ENCODE data around the gene LRRK2. TPM values are rescaled to one million over a fixed set of nuclear protein-coding genes. Genes with fewer than 3 reads are reported as not detected.
"Not testable (repeated sequence)": the region's sequence is repeated elsewhere in the genome, so short reads cannot be mapped to it uniquely, and the experiment has no call there.

Gene LRRK2
- polyA plus RNA-seq, 4 donors, result 20.5 to 45.1 (median 40.5) TPM

DNA sequence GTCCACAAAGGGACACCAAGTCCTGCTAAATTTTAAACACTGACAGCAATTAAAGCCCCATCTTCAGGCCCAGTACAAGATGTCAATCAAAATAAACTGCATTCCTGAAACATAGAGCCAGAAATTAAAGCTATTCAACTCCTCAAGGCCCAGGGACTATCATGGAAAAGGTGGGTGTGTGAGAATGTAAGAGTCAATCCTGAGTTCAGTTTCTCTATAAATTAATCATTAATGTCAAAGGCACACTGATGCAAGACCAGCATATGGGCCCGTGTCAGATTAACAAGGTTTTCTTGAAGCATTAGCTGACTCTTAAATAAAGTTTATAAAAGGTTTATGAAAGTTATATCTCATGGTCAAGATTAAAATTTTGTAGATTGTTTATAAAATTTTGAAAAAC is 13.6 kb upstream of the LRRK2 start:
- not testable (repeated sequence) for DNase-seq (ENCODE audit: low read depth in 4 of 4, low spot score in 3 of 4)

DNA sequence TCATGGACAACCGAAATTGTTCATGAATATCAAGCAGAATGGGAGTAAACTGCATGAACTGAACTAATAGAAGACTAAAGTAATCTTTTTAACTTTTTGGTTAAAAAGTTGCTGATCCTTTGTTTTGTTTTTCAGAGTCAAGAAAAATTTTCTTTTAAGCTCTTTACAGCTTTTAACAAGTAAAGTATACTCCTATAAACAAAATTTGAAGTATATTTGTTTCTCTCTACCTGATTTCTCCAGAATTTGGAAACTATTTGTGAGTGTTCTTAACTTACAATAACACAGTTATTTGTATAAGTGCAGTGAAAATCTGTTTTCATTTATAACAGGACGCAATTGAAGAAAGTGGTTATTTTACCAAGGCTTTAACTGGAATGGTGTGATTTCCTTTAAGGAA is 12.2 kb upstream of the LRRK2 start:
- DNase-seq (ENCODE audit: low read depth in 4 of 4, low spot score in 3 of 4), result no peak

DNA sequence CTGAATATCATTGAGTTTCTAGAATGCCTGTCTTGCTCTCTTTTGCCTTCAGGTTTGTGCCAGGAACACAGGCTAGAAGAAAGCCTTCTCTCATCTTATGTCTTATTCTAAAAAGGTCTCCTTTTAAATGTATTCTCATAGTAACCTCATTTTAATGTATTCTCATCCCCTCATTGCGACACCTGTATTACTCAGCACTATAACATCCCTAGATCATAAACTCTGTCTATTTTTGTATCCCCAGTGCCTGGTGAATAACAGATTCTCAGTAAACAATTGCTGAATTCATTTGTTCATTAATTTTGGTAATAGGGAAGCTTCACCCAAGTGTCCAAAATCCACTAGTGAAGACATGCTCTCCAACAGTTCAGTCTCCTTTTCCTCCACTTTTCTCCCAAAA is 8.8 kb upstream of the LRRK2 start:
- no peak for DNase-seq (ENCODE audit: low read depth in 4 of 4, low spot score in 3 of 4)

DNA sequence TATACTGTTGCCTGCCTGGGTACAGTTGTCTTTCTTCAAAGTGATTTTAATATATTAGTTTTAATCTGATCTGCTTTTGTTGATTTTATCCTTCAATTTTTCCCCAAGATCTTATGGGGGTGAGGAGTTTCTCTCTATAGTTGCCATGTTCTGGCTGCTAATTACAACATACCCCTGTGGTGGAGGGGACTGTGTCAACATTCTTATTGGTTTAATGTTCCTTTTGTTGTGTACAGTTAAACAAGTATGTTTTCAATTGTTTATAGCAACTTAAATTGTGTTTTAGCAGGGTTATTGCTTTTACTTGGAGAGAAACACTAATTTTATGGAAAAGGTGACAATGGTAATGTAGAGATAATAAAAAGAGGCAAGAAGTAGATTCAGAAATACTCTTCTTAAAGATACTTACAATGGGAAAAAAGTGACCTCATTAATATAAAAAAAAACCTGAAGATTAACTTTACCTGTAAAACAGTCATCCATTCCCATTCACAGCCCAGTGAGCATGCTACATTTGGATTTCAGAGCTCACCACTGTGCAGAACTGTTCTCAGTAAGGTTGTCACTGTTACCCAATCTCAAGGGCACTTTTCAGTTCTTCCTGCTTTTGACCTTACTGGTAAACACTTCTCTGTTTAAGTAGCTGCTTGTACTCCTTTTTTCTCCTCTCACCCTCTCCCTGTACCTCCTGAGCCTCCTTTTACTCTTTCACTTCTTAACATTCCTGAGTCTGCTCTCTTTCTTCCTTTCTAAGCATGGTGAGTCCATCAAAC is 8.1 kb upstream of the LRRK2 start:
- DNase-seq (ENCODE audit: low read depth in 4 of 4, low spot score in 3 of 4), result no peak

DNA sequence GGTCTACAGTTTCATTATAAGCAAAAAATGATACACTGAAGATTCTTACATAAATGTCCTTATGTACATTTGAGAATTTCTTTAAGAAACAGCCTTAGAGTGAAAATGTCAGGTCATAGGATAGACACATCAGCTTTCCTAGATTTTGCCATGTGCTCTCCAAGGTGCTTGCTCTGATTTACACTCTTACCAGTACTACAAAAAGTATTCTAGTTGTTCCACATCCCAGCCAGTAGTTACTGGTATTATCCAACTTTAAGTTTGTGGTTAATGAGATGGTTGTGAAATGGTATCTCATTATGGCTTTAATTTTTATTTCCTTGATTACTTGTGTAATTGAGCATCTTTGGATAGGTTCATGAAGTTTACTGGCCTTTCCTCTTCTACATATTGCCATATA is 5.0 kb upstream of the LRRK2 start:
- no peak for DNase-seq (ENCODE audit: low read depth in 4 of 4, low spot score in 3 of 4)

DNA sequence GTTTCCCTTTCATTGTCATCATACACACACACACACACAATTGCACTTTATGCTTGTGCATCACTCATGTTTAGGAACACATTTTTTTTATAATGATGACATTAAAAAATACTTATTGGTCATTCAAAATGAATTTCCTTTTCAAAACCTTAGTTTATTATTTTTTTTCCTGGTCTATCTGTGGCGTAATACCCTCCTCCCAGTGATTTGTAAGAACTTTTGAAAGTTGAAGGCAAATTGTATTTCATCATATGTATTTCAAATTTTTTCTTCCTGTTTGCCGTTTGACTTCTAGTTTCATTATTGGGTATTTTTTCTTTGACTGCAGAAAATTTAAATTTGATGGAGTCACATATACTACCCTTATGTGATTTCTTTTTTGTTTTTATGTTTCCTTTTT is 2.5 kb upstream of the LRRK2 start:
- DNase-seq (ENCODE audit: low read depth in 4 of 4, low spot score in 3 of 4), result no peak

DNA sequence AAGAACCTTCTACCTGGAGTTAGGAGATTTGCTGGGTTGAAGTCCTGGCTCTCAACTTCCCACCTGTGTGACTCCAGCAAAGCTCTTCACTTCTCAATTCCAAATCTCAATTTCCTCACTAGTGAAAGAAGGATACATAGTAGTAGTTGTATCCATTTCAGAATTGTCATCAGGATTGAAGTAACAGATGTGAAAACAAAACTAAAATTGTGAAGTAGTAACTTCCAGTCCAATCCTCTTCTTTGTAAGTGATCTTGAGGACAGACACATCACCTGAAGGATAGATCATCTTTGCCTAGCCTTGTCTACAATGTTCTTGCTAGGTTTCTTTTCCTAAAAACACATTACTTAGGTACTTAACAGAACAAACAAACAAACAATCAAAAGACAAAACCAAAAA is 1.2 kb upstream of the LRRK2 start:
- no peak for DNase-seq (ENCODE audit: low read depth in 4 of 4, low spot score in 3 of 4)

DNA sequence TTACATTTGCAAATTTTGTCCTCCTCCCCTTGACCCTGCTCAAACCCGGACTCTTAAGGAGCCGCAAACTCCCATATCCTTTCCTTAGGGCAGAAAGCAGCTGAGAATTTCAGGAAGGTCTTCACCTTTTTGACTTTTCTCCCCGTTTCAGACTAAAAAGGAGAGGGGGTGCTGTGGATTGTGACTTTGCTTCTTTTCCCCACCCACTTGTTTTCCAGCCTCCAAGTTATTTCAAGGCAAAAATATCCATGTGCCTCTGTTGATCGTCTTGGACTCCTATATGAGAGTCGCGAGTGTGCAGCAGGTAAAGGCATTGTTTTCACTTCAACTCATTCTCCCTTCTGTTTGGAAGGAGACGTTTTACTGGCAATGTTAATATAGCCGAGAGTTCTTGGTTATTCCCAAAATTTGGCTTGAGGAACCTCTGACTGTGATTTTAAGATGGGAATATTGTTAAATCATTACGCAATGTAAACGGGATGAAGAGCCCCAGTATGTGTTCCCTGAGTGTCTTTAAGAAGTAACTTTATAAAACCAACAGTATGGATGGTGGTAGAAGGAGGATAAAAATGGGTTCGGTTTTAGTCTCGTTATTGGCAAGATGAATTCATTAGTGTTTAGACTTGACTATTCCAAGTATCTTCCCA is 663 bp downstream of the LRRK2 start:
- no peak for DNase-seq (ENCODE audit: low read depth in 4 of 4, low spot score in 3 of 4)

DNA sequence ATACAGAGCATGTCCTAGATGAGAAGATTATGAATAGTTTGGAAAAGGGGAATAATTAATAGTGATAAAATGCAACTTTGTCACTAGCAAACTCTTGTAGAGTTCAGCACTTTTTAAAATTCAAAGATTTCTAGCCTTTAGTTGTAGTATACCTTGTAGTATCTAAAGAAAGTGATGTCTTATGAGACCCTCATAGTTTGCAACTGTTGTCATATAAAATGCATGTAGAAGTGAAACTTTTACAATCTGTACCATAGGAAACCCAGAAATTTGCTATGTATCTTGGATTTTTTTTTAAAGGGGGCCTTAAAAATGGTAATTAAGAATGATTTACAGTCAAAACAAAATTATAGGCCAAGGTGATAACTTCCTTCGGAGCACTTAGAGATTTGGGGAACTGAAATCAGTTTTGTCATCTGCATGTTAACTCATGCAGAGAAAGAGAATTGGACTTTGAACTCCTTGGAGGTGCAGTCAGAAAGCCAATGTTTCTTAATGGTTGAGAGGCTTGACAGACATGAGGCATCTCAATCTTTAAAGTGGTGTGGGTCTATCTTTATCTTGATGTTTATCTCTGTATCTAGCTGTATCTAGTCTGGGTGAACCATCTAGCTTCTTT is 1.3 kb downstream of the LRRK2 start:
- no peak for DNase-seq (ENCODE audit: low read depth in 4 of 4, low spot score in 3 of 4)

DNA sequence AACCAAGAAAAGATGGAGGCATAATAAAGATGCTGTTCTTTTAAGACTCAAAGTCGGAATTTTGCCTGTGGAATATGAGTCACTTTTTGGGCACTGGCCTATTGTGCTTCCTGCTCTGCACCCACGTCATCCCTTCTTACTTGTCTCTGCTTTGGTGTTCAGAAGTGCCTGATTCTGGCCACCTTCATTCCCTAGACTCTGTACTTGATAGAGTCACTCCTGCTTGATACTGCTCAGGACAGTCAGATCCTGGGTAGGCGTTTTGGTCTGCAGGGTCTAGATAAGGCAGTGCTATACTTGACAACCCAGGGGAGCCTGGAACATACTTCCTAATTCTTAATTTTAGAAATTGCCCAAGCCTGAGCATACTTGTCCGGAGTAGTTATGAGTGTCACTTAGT is 1.9 kb downstream of the LRRK2 start:
- DNase-seq (ENCODE audit: low read depth in 4 of 4, low spot score in 3 of 4), result no peak

DNA sequence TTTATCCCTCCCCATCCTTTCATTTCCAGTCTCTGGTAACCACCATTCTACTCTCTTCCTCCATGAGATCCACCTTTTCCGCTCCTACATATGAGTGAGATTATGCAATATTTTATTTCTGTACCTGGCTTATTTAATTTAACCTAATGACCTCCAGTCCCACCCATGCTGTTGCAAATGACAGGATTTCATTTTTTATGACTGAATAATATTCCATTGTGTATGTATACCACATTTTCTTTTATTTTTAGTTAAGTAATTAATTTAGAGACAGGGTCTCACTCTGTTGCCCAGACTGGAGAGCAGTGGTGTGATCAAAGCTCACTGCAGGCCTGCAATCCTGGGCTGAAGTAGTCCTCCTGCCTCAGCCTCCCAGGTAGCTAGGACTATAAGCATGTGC is 2.6 kb downstream of the LRRK2 start:
- no peak for DNase-seq (ENCODE audit: low read depth in 4 of 4, low spot score in 3 of 4)

DNA sequence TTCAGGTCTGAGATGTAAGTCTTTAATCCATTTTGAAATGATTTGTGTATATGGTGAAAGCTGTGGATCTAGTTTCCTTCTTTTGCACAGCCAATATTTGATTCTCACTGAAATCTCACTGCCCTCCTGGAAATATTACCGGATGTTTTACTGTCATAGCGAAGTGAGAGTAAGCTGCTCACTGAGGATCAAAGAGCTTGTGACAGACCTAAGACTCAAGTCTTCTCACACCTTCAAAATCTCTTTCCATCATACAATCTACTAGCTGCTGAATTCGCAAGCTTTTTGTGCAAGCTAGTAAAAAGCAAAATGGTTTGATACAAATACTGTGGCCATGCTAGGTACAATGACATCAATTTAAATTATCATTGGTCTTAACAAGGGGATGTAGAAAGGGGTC is 3.9 kb downstream of the LRRK2 start:
- DNase-seq (ENCODE audit: low read depth in 4 of 4, low spot score in 3 of 4), result no peak

DNA sequence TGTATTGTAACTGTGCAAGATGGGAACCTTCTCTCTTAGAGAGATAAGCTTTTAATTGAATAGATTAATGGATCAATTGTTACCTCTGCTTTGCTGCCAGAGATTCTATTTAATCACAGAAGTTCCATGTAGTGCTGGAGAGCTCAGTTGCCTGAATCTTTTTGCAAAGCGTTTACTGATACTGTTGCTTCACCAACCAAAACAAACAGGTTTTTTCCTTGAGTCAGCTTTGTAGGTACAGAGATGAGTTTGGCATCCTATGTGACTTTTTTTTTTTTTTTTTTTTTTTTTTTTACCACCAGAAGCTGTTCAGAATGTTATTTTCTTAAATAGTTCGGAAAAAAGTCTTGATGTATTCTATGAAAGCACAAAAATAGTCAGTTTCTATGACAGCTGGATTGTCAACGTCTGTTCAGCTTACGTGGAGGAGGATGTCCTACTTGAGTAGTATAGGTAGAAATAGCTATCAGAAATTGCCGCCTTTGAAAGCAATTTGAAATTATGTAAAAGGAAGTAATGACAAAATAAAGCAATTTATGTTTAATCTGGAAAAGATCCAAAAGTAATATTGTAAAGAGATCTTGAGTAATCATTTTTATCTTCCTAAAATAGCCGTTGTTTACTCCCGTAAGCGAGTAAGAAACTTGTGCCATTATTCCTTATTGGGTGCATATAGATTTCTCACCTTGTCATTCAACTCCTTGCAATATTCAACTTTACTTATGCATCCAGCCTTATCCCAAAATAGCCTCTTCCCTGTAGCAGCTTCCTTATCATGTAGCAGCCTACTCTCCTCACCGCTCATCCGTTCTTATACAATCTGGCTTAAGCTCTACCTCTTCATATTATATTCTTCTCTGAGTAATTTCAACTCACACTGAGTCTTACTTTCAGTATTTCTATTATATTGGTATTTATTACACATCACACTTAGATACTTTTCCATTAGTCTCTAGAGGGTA is 5.2 kb downstream of the LRRK2 start:
- no peak for DNase-seq (ENCODE audit: low read depth in 4 of 4, low spot score in 3 of 4)

DNA sequence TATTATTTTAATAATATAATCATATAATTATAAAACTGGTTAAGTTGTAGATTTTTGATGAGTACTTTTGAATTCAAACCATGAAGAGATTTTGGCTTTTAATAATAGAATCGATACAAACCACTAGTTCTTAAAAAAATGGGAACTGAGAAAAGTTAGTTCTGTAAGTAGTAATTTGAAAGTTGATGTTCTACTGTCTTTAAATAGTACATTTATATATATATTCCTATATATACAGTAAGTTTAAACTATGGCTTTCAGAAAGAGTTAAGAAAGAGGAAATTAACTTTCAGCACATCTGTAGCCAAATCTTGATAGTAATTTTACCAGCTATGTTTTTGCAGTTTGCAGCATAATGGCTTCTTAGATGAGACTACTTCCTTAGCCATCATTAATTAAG is 7.8 kb downstream of the LRRK2 start:
- DNase-seq (ENCODE audit: low read depth in 4 of 4, low spot score in 3 of 4), result no peak

DNA sequence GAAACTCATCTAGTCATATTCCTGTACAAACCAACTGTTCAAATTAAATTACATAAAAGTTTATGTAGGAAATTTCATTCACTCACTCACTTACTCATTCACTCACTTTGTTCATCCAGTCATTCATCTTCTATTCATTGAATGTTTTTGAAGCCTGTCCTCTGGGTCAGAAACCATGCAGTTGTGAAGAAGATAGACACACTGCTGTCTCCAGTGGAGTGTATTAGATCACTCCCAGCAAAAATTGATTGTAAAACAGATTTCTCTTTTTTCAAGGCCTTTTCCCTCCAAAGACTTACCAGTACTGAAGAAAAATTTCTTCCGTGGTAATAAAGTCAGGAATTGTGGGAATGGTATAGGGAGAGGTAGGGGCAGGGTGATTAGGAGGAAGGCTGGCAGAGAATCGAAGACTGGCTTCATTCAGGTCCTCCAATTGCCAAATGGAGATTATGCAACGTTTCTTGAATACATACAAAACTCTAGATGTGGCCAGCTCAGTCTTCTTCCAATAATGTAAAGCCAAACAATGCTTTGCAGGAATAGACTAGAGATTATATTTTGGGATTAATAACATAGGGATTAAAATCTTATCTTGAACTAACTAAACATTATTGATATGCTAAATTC is 9.1 kb downstream of the LRRK2 start:
- DNase-seq (ENCODE audit: low read depth in 4 of 4, low spot score in 3 of 4), result no peak

DNA sequence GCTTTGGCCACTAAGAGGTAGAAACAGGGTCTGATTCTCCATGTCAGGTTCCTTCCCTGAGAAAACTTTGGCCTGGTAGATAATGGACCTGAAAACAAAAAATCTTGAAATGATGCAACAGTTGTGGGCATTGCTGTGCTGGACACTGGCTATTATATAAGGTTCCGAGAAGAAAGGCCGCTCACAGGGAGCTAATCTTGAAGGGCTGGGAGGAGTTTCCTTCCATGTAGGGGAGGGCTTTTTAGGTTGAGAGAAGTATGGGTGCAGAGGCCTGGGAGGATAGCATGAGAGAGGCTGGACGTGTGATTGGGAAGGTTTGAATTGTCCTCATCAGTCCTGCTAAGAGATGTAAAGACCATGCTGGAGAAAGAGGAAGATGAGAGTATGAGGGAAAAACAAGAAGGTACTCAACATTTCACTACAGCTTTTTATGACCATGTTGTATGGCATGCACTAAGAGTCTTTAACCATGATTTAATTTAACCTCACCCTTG is 11.6 kb downstream of the LRRK2 start:
- DNase-seq (ENCODE audit: low read depth in 4 of 4, low spot score in 3 of 4), result no peak

DNA sequence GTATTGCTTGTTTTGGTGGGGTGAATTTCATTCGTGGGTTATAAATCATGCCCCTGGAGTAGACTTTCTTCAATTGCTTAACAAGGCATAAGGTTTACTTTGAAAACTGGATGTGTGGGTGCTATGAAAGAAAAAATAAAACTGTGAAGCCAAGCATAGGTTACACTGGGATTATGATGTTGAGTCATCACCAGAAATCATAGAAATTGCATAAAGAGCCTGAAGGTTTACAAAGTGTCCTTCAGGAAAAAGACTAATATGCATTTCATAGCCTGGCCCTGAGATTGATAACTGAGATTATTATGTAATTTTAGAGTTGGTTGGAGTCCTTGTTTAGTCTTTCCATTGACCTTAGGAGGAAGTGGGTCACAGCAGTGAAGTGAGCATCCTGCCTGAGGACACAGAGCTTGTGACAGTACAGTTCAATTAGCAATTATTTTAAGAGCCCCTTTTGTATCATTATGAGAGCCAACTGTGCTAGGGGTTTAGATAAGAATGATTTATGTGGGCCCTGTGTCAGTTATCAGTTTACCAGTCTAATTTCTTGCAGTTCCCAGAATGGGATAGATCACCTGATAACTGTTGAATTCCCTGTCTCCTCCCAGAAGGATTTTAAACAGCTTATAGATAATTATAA is 13.6 kb downstream of the LRRK2 start:
- DNase-seq (ENCODE audit: low read depth in 4 of 4, low spot score in 3 of 4), result no peak

DNA sequence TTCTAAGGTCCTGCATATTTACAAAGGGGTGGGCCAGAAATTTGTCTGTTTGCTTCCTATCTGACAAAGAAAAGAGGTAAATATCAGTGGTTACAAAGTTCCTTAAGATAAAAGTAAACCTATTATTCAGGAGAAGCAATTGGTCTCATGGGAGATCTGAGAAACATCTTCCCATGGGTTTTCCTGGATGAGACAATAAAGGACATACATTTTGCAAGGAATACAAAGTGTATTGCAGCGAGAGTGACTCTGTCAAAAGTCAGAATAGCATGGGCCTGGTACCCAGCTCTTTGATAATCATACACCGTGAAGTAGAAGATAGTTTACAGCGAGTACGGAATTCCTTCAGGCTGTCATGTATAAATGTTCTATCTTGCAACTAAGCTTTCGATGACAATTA is 14.2 kb downstream of the LRRK2 start:
- no peak for DNase-seq (ENCODE audit: low read depth in 4 of 4, low spot score in 3 of 4)

DNA sequence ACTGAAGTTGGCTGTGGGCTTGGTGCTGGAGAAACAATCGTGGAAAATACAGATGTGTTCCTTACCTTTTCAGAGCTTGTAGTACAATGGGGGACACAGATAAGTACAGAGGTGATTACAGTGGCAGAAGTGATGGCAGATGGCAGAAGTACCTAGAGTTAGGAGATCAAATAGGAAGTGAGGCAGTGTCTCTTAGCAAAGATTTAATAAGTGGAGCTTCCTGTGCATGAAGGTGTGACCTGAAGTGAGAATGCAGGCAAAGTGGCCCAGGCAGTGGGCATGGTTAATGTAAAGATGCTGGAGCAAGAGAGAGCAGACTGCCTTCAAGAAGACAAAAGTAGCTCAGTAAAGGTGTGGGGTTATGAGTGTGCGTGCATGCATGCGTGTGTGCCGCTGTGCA is 16.0 kb downstream of the LRRK2 start:
- DNase-seq (ENCODE audit: low read depth in 4 of 4, low spot score in 3 of 4), result no peak

DNA sequence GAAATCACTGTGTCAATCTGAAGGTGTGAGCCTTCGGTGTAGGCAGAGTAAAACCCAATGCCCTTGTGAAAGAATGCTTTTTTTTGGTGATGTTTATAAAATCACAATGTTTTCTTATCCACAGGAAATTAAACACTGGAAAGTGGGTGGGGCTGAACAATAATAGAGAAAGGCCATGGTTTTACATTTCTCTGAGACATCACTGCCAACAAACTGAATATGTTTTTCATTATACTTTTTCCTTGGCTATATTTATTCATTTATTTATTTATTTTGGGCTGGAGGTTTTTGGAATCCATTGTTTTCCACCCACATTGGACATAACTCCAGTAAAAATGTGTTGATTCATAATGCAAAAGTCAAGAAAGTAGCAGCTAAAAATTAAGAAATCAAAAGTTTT is 16.9 kb downstream of the LRRK2 start:
- no peak for DNase-seq (ENCODE audit: low read depth in 4 of 4, low spot score in 3 of 4)
